Keratinocyte (primary cell): ENCODE measurements around the gene GRK5. TPM values are rescaled to one million over a fixed set of nuclear protein-coding genes. Genes with fewer than 3 reads are reported as not detected.

ENCODE experiments used
- DNase-seq: peaks from one replicate; pipeline ENCODE4 v3.0.0-alpha.2; 2011; ENCODE audit warnings: low read depth, missing footprints, low spot score
- FAIRE-seq: peaks from 2 replicates; lab custom pipeline; 2011; peaks lifted over from hg19 to GRCh38; lab: Jason Lieb, UNC
- H2AFZ ChIP-seq: 2 replicates; pipeline ENCODE4 v1.6.0; 2012; ENCODE audit warnings: low read length, control low read depth, inconsistent platforms; ENCODE audit not compliant: control insufficient read depth
- H3K27ac ChIP-seq: 2 replicates; pipeline ENCODE4 v1.5.1; 2011; ENCODE audit warnings: low read length; ENCODE audit not compliant: control insufficient read depth, insufficient read depth
- H3K27me3 ChIP-seq: 3 replicates; pipeline ENCODE4 v1.6.0; 2011; ENCODE audit warnings: low read length; ENCODE audit not compliant: control insufficient read depth, insufficient read depth; ENCODE audit errors: extremely low read depth
- H3K36me3 ChIP-seq, 2 experiments: 2 replicates in 1 of 2; 3 replicates in 1 of 2; pipeline ENCODE4 v1.5.1; 2011; ENCODE audit warnings: low read length in 2 of 2, mild to moderate bottlenecking in 1 of 2; ENCODE audit not compliant: control insufficient read depth in 2 of 2, insufficient read depth in 2 of 2; ENCODE audit errors: extremely low read depth in 1 of 2
- H3K4me1 ChIP-seq: 3 replicates; pipeline ENCODE4 v1.5.1; 2011; ENCODE audit warnings: low read length; ENCODE audit not compliant: control insufficient read depth, insufficient read depth; ENCODE audit errors: extremely low read depth
- H3K4me2 ChIP-seq: 3 replicates; pipeline ENCODE4 v1.6.0; 2011; ENCODE audit warnings: low read depth, low read length; ENCODE audit not compliant: control insufficient read depth, insufficient read depth; ENCODE audit errors: extremely low read depth
- H3K4me3 ChIP-seq, 3 experiments: fragments of 200-600 bp in 1 of 3; sonication (generic) in 1 of 3; 2 replicates in 2 of 3; 3 replicates in 1 of 3; pipeline ENCODE4 v1.5.1; 2011 to 2016; ENCODE audit warnings: low read length in 3 of 3, mild to moderate bottlenecking in 3 of 3, control low read depth in 2 of 3, inconsistent platforms in 1 of 3, low read depth in 1 of 3, mixed read lengths in 1 of 3, mixed run types in 1 of 3, moderate library complexity in 1 of 3; ENCODE audit not compliant: control insufficient read depth in 2 of 3, insufficient read depth in 2 of 3; ENCODE audit errors: extremely low read depth in 1 of 3
- H3K79me2 ChIP-seq: 2 replicates; pipeline ENCODE4 v1.6.0; 2012; ENCODE audit warnings: low read length; ENCODE audit not compliant: control insufficient read depth, insufficient read depth
- H3K9ac ChIP-seq: 3 replicates; pipeline ENCODE4 v1.6.0; 2011; ENCODE audit warnings: low read length; ENCODE audit not compliant: control insufficient read depth, insufficient read depth; ENCODE audit errors: extremely low read depth
- H3K9me1 ChIP-seq: 3 replicates; pipeline ENCODE4 v1.6.0; 2011; ENCODE audit warnings: low read length; ENCODE audit not compliant: control insufficient read depth, insufficient read depth; ENCODE audit errors: extremely low read depth
- H3K9me3 ChIP-seq: 2 replicates; pipeline ENCODE4 v1.5.1; 2012; ENCODE audit warnings: low read depth, low read length; ENCODE audit not compliant: control insufficient read depth
- H4K20me1 ChIP-seq: 3 replicates; pipeline ENCODE4 v1.6.0; 2011; ENCODE audit warnings: low read length; ENCODE audit not compliant: control insufficient read depth, insufficient read depth; ENCODE audit errors: extremely low read depth
- CTCF ChIP-seq, 3 experiments: IDR thresholded peaks in 1 of 3; conservative IDR thresholded peaks in 1 of 3; optimal IDR thresholded peaks in 1 of 3; 2 replicates in 2 of 3; 3 replicates in 1 of 3; pipeline versions ENCODE3 to v1.5.1; 2011; ENCODE audit warnings: low read length in 3 of 3, mild to moderate bottlenecking in 3 of 3, moderate library complexity in 2 of 3, control low read depth in 1 of 3, inconsistent platforms in 1 of 3; ENCODE audit not compliant: insufficient read depth in 2 of 3; ENCODE audit errors: extremely low read depth in 1 of 3
- EZH2 ChIP-seq: IDR thresholded peaks from one replicate; pipeline ENCODE4 v1.6.1; 2012; ENCODE audit warnings: inconsistent platforms, mild to moderate bottlenecking, low read length, moderate library complexity
- dilution Hi-C: fragments of 300-500 bp; cut with MboI; formaldehyde crosslinking; loops from one replicate; pipeline ENCODE4 v1.7.0; 2020; ENCODE audit warnings: low sequenced_read_pairs; ENCODE audit not compliant: extremely low pct_ligation_motif_present
- polyA plus RNA-seq, 5 experiments: library from polyadenylated mRNA; depleted of rRNA in 3 of 5; stranded (reverse) in 3 of 5; stranded (forward) in 1 of 5; unstranded in 1 of 5; fragments of >200 nt; gene quantifications; 1 replicate in 1 of 5; 2 replicates in 3 of 5; 3 replicates in 1 of 5; pipeline versions ENCODE4 v1.2.1 to v1.2.3, GENCODE V29; 2011 to 2012; ENCODE audit warnings: missing spikeins in 2 of 5, low read depth in 1 of 5, low replicate concordance in 1 of 5

The GRK5 gene
- polyA plus RNA-seq, 1 donor (not counting 4 experiments of a cell fraction or from before 2014, with no cell fraction given): 7.6 TPM

GRCh38 chr10:119313024-119313423, 105.7 kb downstream of the GRK5 start:
- Histone ChIP-seq H4K20me1 (no peaks in the 10 kb centered on the region), H3K27me3 (no peaks in the 10 kb centered on the region), H3K4me3 (no peak overlapping the region), H3K4me1 (peaks cover 31% of the 10 kb centered on the region), H2AFZ (no peak overlapping the region), H3K36me3 (no peaks in the 10 kb centered on the region), H3K4me2 (no peak overlapping the region), H3K9me1 (peaks cover 6% of the 10 kb centered on the region), H3K9me3 (no peaks in the 10 kb centered on the region), H3K79me2 (peaks cover 2% of the 10 kb centered on the region), H3K9ac (no peak overlapping the region), H3K27ac (no peak overlapping the region)
- dilution Hi-C loops: no loop called here
- FAIRE-seq (no peak), DNase-seq (no peak)
- TF ChIP-seq EZH2 (no peak), CTCF (optimal IDR thresholded peaks at IDR 0.05 in 1 of 3, IDR thresholded peaks at IDR 0.05 in 1 of 3, conservative IDR thresholded peaks at IDR 0.05 in 1 of 3; ENCODE audit: extremely low read depth in 1 of 3, insufficient read depth in 2 of 3, low read length in 3 of 3) (no peak)

- no peak for FAIRE-seq
- DNase-seq: no peak
- H4K20me1 ChIP-seq: no peaks in the 10 kb centered on the region
- H3K4me2 ChIP-seq: no peak overlapping the region
- no peak overlapping the region for H3K4me3 ChIP-seq
- no peak overlapping the region for H3K27ac ChIP-seq
- H3K27me3 ChIP-seq: no peaks in the 10 kb centered on the region
- TF ChIP-seq CTCF (optimal IDR thresholded peaks at IDR 0.05 in 1 of 3, IDR thresholded peaks at IDR 0.05 in 1 of 3, conservative IDR thresholded peaks at IDR 0.05 in 1 of 3; ENCODE audit: extremely low read depth in 1 of 3, insufficient read depth in 2 of 3, low read length in 3 of 3): no peak
- no peak for TF ChIP-seq EZH2
- peaks cover 2% of the 10 kb centered on the region for H3K79me2 ChIP-seq
- H3K9ac ChIP-seq: no peak overlapping the region
- no peak overlapping the region for H2AFZ ChIP-seq
- H3K36me3 ChIP-seq: no peaks in the 10 kb centered on the region
- H3K9me3 ChIP-seq: no peaks in the 10 kb centered on the region
- peaks cover 6% of the 10 kb centered on the region for H3K9me1 ChIP-seq
- peaks cover 30% of the 10 kb centered on the region for H3K4me1 ChIP-seq
- dilution Hi-C loops: no loop called here
Observed at GRCh38 chr10:119313644-119314043, 106.3 kb downstream of the GRK5 start.
